Measurements from ENCODE around the gene CDH13.

Gene CDH13

DNA sequence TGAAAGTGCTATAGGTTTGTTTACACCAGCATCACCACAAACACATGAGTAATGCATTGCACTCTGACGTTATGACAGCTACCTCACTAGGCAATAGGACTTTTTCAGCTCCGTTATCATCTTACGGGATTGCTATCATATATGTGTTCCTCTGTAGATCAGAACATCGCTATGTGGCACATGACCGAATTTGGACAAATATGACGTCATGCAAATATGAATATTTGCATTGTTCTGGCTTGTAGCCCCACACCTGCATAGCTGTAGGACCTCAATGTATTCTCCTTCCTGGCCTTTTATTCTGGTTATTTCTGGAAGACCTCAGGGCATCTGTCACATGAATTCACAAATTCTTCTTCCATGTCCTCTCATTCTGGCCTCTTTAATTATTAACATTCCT lies 393.2 kb downstream of the CDH13 start:
- Histone ChIP-seq H3K27ac (no peak overlapping the region), H3K4me3 (ENCODE audit: low read depth, low read length) (no peak overlapping the region), H3K36me3 (no peaks in the 10 kb centered on the region), H3K9me3 (ENCODE audit: severe bottlenecking) (no peaks in the 10 kb centered on the region), H3K27me3 (ENCODE audit: insufficient read depth, low read depth, severe bottlenecking) (no peaks in the 10 kb centered on the region)
- DNase-seq: no peak
- no peak for TF ChIP-seq CTCF (IDR thresholded peaks at IDR 0.05; ENCODE audit: low read depth, low read length)

- no peak for TF ChIP-seq CTCF (IDR thresholded peaks at IDR 0.05; ENCODE audit: low read depth, low read length)
- no peak overlapping the region for H3K4me3 ChIP-seq (ENCODE audit: low read depth, low read length)
Measured at GRCh38 chr16:83021045-83021444, 394.3 kb downstream of the CDH13 start.

GRCh38 chr16:83021746-83022145 lies 395.0 kb downstream of the CDH13 start:
- H3K36me3 ChIP-seq: no peaks in the 10 kb centered on the region
- DNase-seq: no peak
- H3K27ac ChIP-seq: no peak overlapping the region
- no peak for TF ChIP-seq CTCF (IDR thresholded peaks at IDR 0.05; ENCODE audit: low read depth, low read length)
- H3K9me3 ChIP-seq (ENCODE audit: severe bottlenecking): no peaks in the 10 kb centered on the region
- no peak overlapping the region for H3K4me3 ChIP-seq (ENCODE audit: low read depth, low read length)
- H3K27me3 ChIP-seq (ENCODE audit: insufficient read depth, low read depth, severe bottlenecking): no peaks in the 10 kb centered on the region

More at GRCh38 chr16:83021045-83021444, 394.3 kb downstream of the CDH13 start:
- H3K27me3 ChIP-seq (ENCODE audit: insufficient read depth, low read depth, severe bottlenecking): no peaks in the 10 kb centered on the region
- DNase-seq: no peak
- H3K9me3 ChIP-seq (ENCODE audit: severe bottlenecking): no peaks in the 10 kb centered on the region
- no peak overlapping the region for H3K27ac ChIP-seq
- H3K36me3 ChIP-seq: no peaks in the 10 kb centered on the region

DNA sequence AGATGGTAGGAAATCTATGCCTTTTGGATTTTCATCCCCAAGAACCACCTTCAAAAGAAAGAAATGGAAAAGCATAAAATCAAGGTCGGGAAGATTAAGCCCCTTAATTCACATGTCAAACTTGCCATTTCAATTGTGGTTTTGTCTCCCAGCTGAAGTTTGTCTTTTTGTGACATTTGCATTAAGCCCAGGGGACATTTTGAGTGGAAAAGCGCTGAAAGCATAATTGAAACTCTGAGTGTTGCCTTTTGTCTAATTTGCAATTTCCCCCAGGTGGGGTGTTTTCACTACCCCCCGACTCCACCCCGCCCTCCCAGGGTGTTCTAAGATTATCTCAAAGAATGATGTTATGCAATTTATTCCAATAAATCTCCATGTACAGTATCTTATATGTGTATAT lies 396.2 kb downstream of the CDH13 start:
- no peaks in the 10 kb centered on the region for H3K9me3 ChIP-seq (ENCODE audit: severe bottlenecking)
- DNase-seq: no peak
- TF ChIP-seq CTCF (IDR thresholded peaks at IDR 0.05; ENCODE audit: low read depth, low read length): no peak

DNA sequence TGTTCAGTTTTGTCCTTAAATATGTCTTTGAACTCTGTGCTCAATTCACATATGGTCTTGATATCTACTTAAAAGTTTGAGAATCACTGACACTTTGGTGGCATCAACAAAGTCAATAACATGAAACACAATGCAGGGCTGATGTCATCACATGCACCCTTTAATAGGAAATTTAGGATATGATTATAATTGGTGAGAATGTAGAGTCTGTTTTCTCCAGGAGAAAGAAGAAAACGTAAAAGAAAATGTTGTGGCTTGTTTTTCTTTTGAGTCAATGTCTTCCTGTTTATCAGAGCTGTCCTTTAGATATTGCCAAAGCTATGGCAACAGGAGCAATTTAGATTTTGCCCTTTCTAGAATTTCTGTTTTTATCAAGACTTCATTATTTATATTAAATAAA lies 396.9 kb downstream of the CDH13 start:
- DNase-seq: no peak
- no peak overlapping the region for H3K27ac ChIP-seq
- no peak overlapping the region for H3K4me3 ChIP-seq (ENCODE audit: low read depth, low read length)
- no peaks in the 10 kb centered on the region for H3K9me3 ChIP-seq (ENCODE audit: severe bottlenecking)
- H3K36me3 ChIP-seq: no peaks in the 10 kb centered on the region
- TF ChIP-seq CTCF (IDR thresholded peaks at IDR 0.05; ENCODE audit: low read depth, low read length): no peak
- no peaks in the 10 kb centered on the region for H3K27me3 ChIP-seq (ENCODE audit: insufficient read depth, low read depth, severe bottlenecking)

More for the DNA sequence above, 396.2 kb downstream of the CDH13 start:
- Histone ChIP-seq H3K4me3 (ENCODE audit: low read depth, low read length) (no peak overlapping the region), H3K27ac (no peak overlapping the region), H3K36me3 (no peaks in the 10 kb centered on the region), H3K27me3 (ENCODE audit: insufficient read depth, low read depth, severe bottlenecking) (no peaks in the 10 kb centered on the region)

DNA sequence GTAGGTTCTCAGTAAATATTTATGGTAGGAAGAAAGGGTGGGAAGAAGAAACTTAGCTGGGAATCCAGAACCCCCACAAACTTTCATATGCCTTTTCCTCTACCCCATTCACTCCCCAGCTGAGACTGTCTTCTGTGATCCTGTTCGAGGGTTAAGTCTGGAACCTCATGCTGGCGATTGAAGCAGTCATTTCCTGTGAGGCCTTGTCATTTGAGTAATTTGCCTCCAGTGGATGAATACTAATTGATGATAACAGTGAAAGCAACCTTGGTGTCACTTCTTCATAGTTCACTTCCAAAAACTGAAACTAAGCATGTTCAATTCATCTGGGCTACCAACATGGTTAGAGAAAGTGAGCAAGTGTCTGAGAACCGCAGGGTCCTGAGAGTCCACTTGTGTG lies 401.2 kb downstream of the CDH13 start:
- DNase-seq: no peak
- Histone ChIP-seq H3K4me3 (ENCODE audit: low read depth, low read length) (no peak overlapping the region), H3K27ac (no peak overlapping the region), H3K36me3 (no peaks in the 10 kb centered on the region), H3K9me3 (ENCODE audit: severe bottlenecking) (no peaks in the 10 kb centered on the region), H3K27me3 (ENCODE audit: insufficient read depth, low read depth, severe bottlenecking) (no peaks in the 10 kb centered on the region)
- no peak for TF ChIP-seq CTCF (IDR thresholded peaks at IDR 0.05; ENCODE audit: low read depth, low read length)
